Endothelial cell of umbilical vein (primary cell): ENCODE results near the gene TAF6. TPM values are rescaled to one million over a fixed set of nuclear protein-coding genes. Genes with fewer than 3 reads are reported as not detected.

ENCODE experiments used
- BruUV-seq: library from RNA; stranded (reverse); fragments of 400-500 nt; replicated peaks from 2 replicates; lab custom pipeline; 2021; lab: Mats Ljungman, UMichigan
- CTCF ChIA-PET: fragments of 300-600, 350-600 bp; sonication (Branson Sonifier 250); formaldehyde crosslinking; loops from one replicate; lab custom pipeline; 2021; ENCODE audit warnings: antibody characterized with exemption, inconsistent platforms; lab: Charles Lee
- POLR2A ChIA-PET: fragments of 300-600, 350-600 bp; sonication (Branson Sonifier 250); formaldehyde crosslinking; loops from one replicate; lab custom pipeline; 2021; ENCODE audit warnings: antibody characterized with exemption, inconsistent platforms; lab: Charles Lee
- DNase-seq: peaks from one replicate; pipeline ENCODE4 v3.0.0-alpha.2; 2011; ENCODE audit warnings: low read depth, low spot score
- FAIRE-seq: peaks from 2 replicates; lab custom pipeline; 2011; peaks lifted over from hg19 to GRCh38; lab: Jason Lieb, UNC
- H2AFZ ChIP-seq: 2 replicates; pipeline ENCODE4 v1.6.0; 2012; ENCODE audit warnings: low read depth, low read length, control low read depth, inconsistent platforms
- H3K27ac ChIP-seq: 2 replicates; pipeline ENCODE4 v1.5.1; 2011; ENCODE audit warnings: low read depth, mild to moderate bottlenecking, control low read depth, low read length, moderate library complexity; ENCODE audit not compliant: insufficient read depth
- H3K27me3 ChIP-seq, 2 experiments: 2 replicates each; pipeline versions ENCODE4 v1.6.0 to v1.6.1; 2011; ENCODE audit warnings: low read length in 2 of 2, mixed read lengths in 1 of 2; ENCODE audit not compliant: control insufficient read depth in 2 of 2, insufficient read depth in 2 of 2
- H3K36me3 ChIP-seq, 2 experiments: 2 replicates in 1 of 2; 3 replicates in 1 of 2; pipeline ENCODE4 v1.5.1; 2011; ENCODE audit warnings: low read length in 2 of 2, mild to moderate bottlenecking in 1 of 2, moderate library complexity in 1 of 2; ENCODE audit not compliant: control insufficient read depth in 2 of 2, insufficient read depth in 2 of 2; ENCODE audit errors: extremely low read depth in 1 of 2
- H3K4me1 ChIP-seq: 3 replicates; pipeline ENCODE4 v1.5.1; 2011; ENCODE audit warnings: mild to moderate bottlenecking, low read length; ENCODE audit not compliant: control insufficient read depth, insufficient read depth; ENCODE audit errors: extremely low read depth
- H3K4me2 ChIP-seq: 2 replicates; pipeline ENCODE4 v1.6.1; 2011; ENCODE audit warnings: low read length, control low read depth, mixed read lengths; ENCODE audit not compliant: insufficient read depth
- H3K4me3 ChIP-seq, 3 experiments: fragments of 200-600 bp in 1 of 3; sonication (generic), shearing (Covaris generic) in 1 of 3; replicated peaks in 1 of 3; 2 replicates each; pipeline ENCODE4 v1.5.1; 2011 to 2016; ENCODE audit warnings: control low read depth in 3 of 3, low read length in 3 of 3, mild to moderate bottlenecking in 2 of 3, inconsistent platforms in 1 of 3, low read depth in 1 of 3, moderate library complexity in 1 of 3; ENCODE audit not compliant: insufficient read depth in 1 of 3
- H3K79me2 ChIP-seq: 2 replicates; pipeline ENCODE4 v1.6.0; 2012; ENCODE audit warnings: low read length, inconsistent platforms; ENCODE audit not compliant: control insufficient read depth, insufficient read depth
- H3K9ac ChIP-seq: replicated peaks from 2 replicates; pipeline ENCODE3; 2011; ENCODE audit warnings: low read length, control low read depth; ENCODE audit not compliant: insufficient read depth; ENCODE audit errors: extremely low read depth
- H3K9me1 ChIP-seq: replicated peaks from 3 replicates; pipeline ENCODE4 v1.6.0; 2011; ENCODE audit warnings: mild to moderate bottlenecking, low read length; ENCODE audit not compliant: control insufficient read depth, insufficient read depth; ENCODE audit errors: extremely low read depth
- H3K9me3 ChIP-seq: replicated peaks from 2 replicates; pipeline ENCODE4 v1.5.1; 2012; ENCODE audit warnings: low read length, inconsistent platforms; ENCODE audit not compliant: control insufficient read depth, insufficient read depth
- H4K20me1 ChIP-seq: replicated peaks from 2 replicates; pipeline ENCODE3; 2011; ENCODE audit warnings: mild to moderate bottlenecking, low read length; ENCODE audit not compliant: control insufficient read depth, insufficient read depth; ENCODE audit errors: extremely low read depth
- EZH2 ChIP-seq: IDR thresholded peaks from 2 replicates; pipeline ENCODE4 v1.6.1; 2012; ENCODE audit warnings: borderline replicate concordance, low read depth, mild to moderate bottlenecking, moderate library complexity, low read length, inconsistent platforms; ENCODE audit not compliant: severe bottlenecking
- FOS ChIP-seq: IDR thresholded peaks from 2 replicates; pipeline ENCODE4 v1.6.1; 2011; ENCODE audit warnings: mild to moderate bottlenecking, low read length, moderate library complexity, borderline replicate concordance; ENCODE audit not compliant: insufficient read depth
- GATA2 ChIP-seq: IDR thresholded peaks from 2 replicates; pipeline ENCODE4 v1.7.0; 2011; ENCODE audit warnings: low read depth, mild to moderate bottlenecking, moderate library complexity, mixed read lengths, low read length; ENCODE audit not compliant: insufficient read length, insufficient read depth
- JUN ChIP-seq: IDR thresholded peaks from 2 replicates; pipeline ENCODE4 v1.6.1; 2011; ENCODE audit warnings: borderline replicate concordance, low read depth; ENCODE audit not compliant: insufficient read length, insufficient read depth
- MAX ChIP-seq: IDR thresholded peaks from 2 replicates; pipeline ENCODE4 v1.6.1; 2011; ENCODE audit not compliant: insufficient read depth, insufficient read length
- MYC ChIP-seq: IDR thresholded peaks from one replicate; pipeline ENCODE4 v1.6.1; 2011; ENCODE audit warnings: mild to moderate bottlenecking, low read depth, low read length
- POLR2A ChIP-seq: IDR thresholded peaks from 2 replicates; pipeline ENCODE4 v1.6.1; 2012; ENCODE audit warnings: low read depth, mild to moderate bottlenecking, control low read depth, low read length
- POLR2AphosphoS5 ChIP-seq: IDR thresholded peaks from 2 replicates; pipeline ENCODE4 v1.6.1; 2012; ENCODE audit warnings: low read depth, mild to moderate bottlenecking, control low read depth, low read length, moderate library complexity; ENCODE audit not compliant: insufficient read depth
- dilution Hi-C: fragments of 300-500 bp; cut with MboI; formaldehyde crosslinking; loops from one replicate; pipeline ENCODE4 v1.15.0; 2019; ENCODE audit warnings: low sequenced_read_pairs; ENCODE audit not compliant: extremely low pct_ligation_motif_present
- intact Hi-C: fragments of 100-400 bp; cut with micrococcal nuclease; formaldehyde crosslinking; loops from one replicate; pipeline ENCODE4 v1.10.0; 2022
- polyA plus RNA-seq, 4 experiments: library from polyadenylated mRNA; depleted of rRNA in 3 of 4; stranded (reverse) in 3 of 4; unstranded in 1 of 4; fragments of >200 nt; gene quantifications; 2 replicates each; pipeline versions ENCODE4 v1.2.1 to v1.2.3, GENCODE V29; 2011 to 2012; ENCODE audit warnings: missing spikeins in 1 of 4
- total RNA-seq: library from RNA; stranded (reverse); gene quantifications from 2 replicates; pipeline ENCODE4 v1.2.3, GENCODE V29; 2021
- TF ChIP-seq, protein P1 (sequence below), 2 donors: IDR thresholded peaks; 1 replicate in 1 of 2; 2 replicates in 1 of 2; pipeline ENCODE4 v1.5.1; 2011; ENCODE audit warnings: low read length in 2 of 2, mild to moderate bottlenecking in 2 of 2, moderate library complexity in 2 of 2, control low read depth in 1 of 2, inconsistent platforms in 1 of 2, low read depth in 1 of 2; ENCODE audit not compliant: insufficient read depth in 1 of 2; ENCODE audit errors: extremely low read depth in 1 of 2

TAF6 gene
- total and polyA plus RNA-seq, 2 donors (not counting 3 experiments of a cell fraction or from before 2014, with no cell fraction given), result 32.7 to 64.6 TPM

DNA sequence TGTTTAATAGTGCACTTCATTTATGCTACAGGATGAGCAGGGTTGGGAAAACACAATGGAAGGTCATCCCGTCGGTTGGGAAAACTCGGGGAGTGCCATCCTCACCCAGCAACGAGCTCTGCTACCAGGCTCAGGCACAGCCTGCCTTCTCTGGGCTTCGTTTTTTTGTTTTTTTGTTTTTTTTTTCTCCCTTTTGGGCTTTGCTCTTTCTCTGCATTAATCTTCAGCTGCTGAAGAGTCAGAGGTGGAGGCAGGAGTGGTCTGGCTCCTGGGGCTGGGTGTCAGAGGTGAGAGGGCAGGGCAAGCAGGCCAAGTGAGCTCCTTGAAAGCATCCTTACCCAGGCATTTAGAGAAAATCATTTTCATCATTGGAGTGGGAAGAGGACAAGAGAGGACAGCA, 49.2 kb downstream of the TAF6 start:
- FAIRE-seq, result no peak
- Histone ChIP-seq H3K9me3 (peaks cover 26% of the 10 kb centered on the region), H3K27ac (no peak overlapping the region), H3K36me3 (peaks cover 37 to 43% of the 10 kb centered on the region in 2 experiments), H2AFZ (no peak overlapping the region), H3K9me1 (no peaks in the 10 kb centered on the region), H3K9ac (no peak overlapping the region), H4K20me1 (no peaks in the 10 kb centered on the region), H3K4me3 (no peak overlapping the region), H3K4me2 (no peak overlapping the region), H3K27me3 (no peaks in the 10 kb centered on the region), H3K4me1 (no peaks in the 10 kb centered on the region), H3K79me2 (no peaks in the 10 kb centered on the region)
- intact Hi-C loops, result no loop called here
- CTCF ChIA-PET, result no interaction called here
- no TSS peak for BruUV-seq
- dilution Hi-C loops, result no loop called here
- POLR2A ChIA-PET, result interaction anchor here (0.6 to 0.7 kb wide), 2 partner anchors 11 to 31 kb away, joined by 3 read pairs; no protein-coding TSS in a partner anchor
- TF ChIP-seq, protein P1, sequence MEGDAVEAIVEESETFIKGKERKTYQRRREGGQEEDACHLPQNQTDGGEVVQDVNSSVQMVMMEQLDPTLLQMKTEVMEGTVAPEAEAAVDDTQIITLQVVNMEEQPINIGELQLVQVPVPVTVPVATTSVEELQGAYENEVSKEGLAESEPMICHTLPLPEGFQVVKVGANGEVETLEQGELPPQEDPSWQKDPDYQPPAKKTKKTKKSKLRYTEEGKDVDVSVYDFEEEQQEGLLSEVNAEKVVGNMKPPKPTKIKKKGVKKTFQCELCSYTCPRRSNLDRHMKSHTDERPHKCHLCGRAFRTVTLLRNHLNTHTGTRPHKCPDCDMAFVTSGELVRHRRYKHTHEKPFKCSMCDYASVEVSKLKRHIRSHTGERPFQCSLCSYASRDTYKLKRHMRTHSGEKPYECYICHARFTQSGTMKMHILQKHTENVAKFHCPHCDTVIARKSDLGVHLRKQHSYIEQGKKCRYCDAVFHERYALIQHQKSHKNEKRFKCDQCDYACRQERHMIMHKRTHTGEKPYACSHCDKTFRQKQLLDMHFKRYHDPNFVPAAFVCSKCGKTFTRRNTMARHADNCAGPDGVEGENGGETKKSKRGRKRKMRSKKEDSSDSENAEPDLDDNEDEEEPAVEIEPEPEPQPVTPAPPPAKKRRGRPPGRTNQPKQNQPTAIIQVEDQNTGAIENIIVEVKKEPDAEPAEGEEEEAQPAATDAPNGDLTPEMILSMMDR (IDR thresholded peaks at IDR 0.05; ENCODE audit: extremely low read depth in 1 of 2, insufficient read depth in 1 of 2, low read depth in 1 of 2, low read length in 2 of 2), result no peak
- TF ChIP-seq JUN (no peak), GATA2 (no peak), MYC (no peak), MAX (no peak), EZH2 (no peak), FOS (no peak), POLR2AphosphoS5 (no peak), POLR2A (no peak)
- DNase-seq, result no peak
